Measurements from ENCODE around the gene ZNF534. TPM values are rescaled to one million over a fixed set of nuclear protein-coding genes. Genes with fewer than 3 reads are reported as not detected.

The ZNF534 gene
- total and polyA plus RNA-seq, 2 experiments from 2014 or later, result 0.57 TPM; not detected in 1

- no peak for DNase-seq (ENCODE audit: low spot score)
- Histone ChIP-seq H3K4me1 (ENCODE audit: insufficient read depth) (no peaks in the 10 kb centered on the region), H3K4me2 (no peak overlapping the region), H3K9me2 (replicated peaks; ENCODE audit: insufficient read depth) (no peaks in the 10 kb centered on the region), H3K4me3 (no peak overlapping the region), H2AFZ (no peak overlapping the region), H3K79me2 (no peaks in the 10 kb centered on the region), H3K9me3 (ENCODE audit: low read depth) (no peaks in the 10 kb centered on the region), H4K20me1 (ENCODE audit: insufficient read depth, poor library complexity, severe bottlenecking) (no peaks in the 10 kb centered on the region), H3K36me3 (replicated peaks; ENCODE audit: insufficient read depth, low read depth) (no peaks in the 10 kb centered on the region), H3K27ac (no peak overlapping the region), H3K27me3 (no peaks in the 10 kb centered on the region)
- 45% methylated on average over 2 of the region's 2 CpGs for WGBS (ENCODE audit: low lambda C conversion rate, missing lambda C conversion rate)
- no peak for TF ChIP-seq EZH2 (IDR thresholded peaks at IDR 0.05; ENCODE audit: borderline replicate concordance)
- TF ChIP-seq CTCF (IDR thresholded peaks at IDR 0.05; ENCODE audit: poor library complexity), result no peak
- no peak for TF ChIP-seq EZH2phosphoT487 (IDR thresholded peaks at IDR 0.05; ENCODE audit: low read depth, severe bottlenecking, unreplicated experiment)
These were observed 15.6 kb downstream of the ZNF534 start for GRCh38 chr19:52444506-52444905.

- no peak for DNase-seq (ENCODE audit: low spot score)
- H3K27me3 ChIP-seq, result no peaks in the 10 kb centered on the region
- no peak overlapping the region for H3K4me3 ChIP-seq
- no peaks in the 10 kb centered on the region for H3K36me3 ChIP-seq (replicated peaks; ENCODE audit: insufficient read depth, low read depth)
- H3K9me2 ChIP-seq (replicated peaks; ENCODE audit: insufficient read depth), result no peaks in the 10 kb centered on the region
- no peaks in the 10 kb centered on the region for H4K20me1 ChIP-seq (ENCODE audit: insufficient read depth, poor library complexity, severe bottlenecking)
- no peaks in the 10 kb centered on the region for H3K9me3 ChIP-seq (ENCODE audit: low read depth)
- no peak overlapping the region for H2AFZ ChIP-seq
- TF ChIP-seq CTCF (IDR thresholded peaks at IDR 0.05; ENCODE audit: poor library complexity) (no peak), EZH2 (IDR thresholded peaks at IDR 0.05; ENCODE audit: borderline replicate concordance) (no peak), EZH2phosphoT487 (IDR thresholded peaks at IDR 0.05; ENCODE audit: low read depth, severe bottlenecking, unreplicated experiment) (no peak)
- WGBS (ENCODE audit: low lambda C conversion rate, missing lambda C conversion rate), result 96% methylated on average over 41 of the region's 41 CpGs
- no peak overlapping the region for H3K27ac ChIP-seq
- no peak overlapping the region for H3K4me2 ChIP-seq
- H3K79me2 ChIP-seq, result no peaks in the 10 kb centered on the region
- no peaks in the 10 kb centered on the region for H3K4me1 ChIP-seq (ENCODE audit: insufficient read depth)
These were observed 22.3 kb downstream of the ZNF534 start for GRCh38 chr19:52451241-52451640.

- TF ChIP-seq EZH2phosphoT487 (IDR thresholded peaks at IDR 0.05; ENCODE audit: low read depth, severe bottlenecking, unreplicated experiment) (no peak), CTCF (IDR thresholded peaks at IDR 0.05; ENCODE audit: poor library complexity) (no peak), EZH2 (IDR thresholded peaks at IDR 0.05; ENCODE audit: borderline replicate concordance) (no peak)
- Histone ChIP-seq H3K9me3 (ENCODE audit: low read depth) (no peaks in the 10 kb centered on the region), H3K4me2 (no peak within 1 kb of the TSS), H2AFZ (no peak within 1 kb of the TSS), H3K27me3 (no peaks in the 10 kb centered on the region), H3K4me3 (no peak within 1 kb of the TSS), H3K36me3 (replicated peaks; ENCODE audit: insufficient read depth, low read depth) (no peaks in the 10 kb centered on the region), H4K20me1 (ENCODE audit: insufficient read depth, poor library complexity, severe bottlenecking) (no peaks in the 10 kb centered on the region), H3K4me1 (ENCODE audit: insufficient read depth) (no peaks in the 10 kb centered on the region), H3K9me2 (replicated peaks; ENCODE audit: insufficient read depth) (no peaks in the 10 kb centered on the region), H3K27ac (no peak within 1 kb of the TSS), H3K79me2 (no peaks in the 10 kb centered on the region)
- DNase-seq (ENCODE audit: low spot score), result no peak
- 98% methylated on average over 47 of the region's 48 CpGs for WGBS (ENCODE audit: low lambda C conversion rate, missing lambda C conversion rate)
These were observed 24.6 kb downstream of the ZNF534 start, which contains the start of gene ZNF578 for GRCh38 chr19:52453324-52454094. Gene ZNF578 (plus strand): TSS chr19:52453553. CDS start chr19:52501846, 48,293 bp downstream.
